Measurements from ENCODE around the gene RSPO3.
"Not testable (repeated sequence)": the region's sequence is repeated elsewhere in the genome, so short reads cannot be mapped to it uniquely, and the experiment has no call there.

RSPO3 gene, protein sequence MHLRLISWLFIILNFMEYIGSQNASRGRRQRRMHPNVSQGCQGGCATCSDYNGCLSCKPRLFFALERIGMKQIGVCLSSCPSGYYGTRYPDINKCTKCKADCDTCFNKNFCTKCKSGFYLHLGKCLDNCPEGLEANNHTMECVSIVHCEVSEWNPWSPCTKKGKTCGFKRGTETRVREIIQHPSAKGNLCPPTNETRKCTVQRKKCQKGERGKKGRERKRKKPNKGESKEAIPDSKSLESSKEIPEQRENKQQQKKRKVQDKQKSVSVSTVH

DNA sequence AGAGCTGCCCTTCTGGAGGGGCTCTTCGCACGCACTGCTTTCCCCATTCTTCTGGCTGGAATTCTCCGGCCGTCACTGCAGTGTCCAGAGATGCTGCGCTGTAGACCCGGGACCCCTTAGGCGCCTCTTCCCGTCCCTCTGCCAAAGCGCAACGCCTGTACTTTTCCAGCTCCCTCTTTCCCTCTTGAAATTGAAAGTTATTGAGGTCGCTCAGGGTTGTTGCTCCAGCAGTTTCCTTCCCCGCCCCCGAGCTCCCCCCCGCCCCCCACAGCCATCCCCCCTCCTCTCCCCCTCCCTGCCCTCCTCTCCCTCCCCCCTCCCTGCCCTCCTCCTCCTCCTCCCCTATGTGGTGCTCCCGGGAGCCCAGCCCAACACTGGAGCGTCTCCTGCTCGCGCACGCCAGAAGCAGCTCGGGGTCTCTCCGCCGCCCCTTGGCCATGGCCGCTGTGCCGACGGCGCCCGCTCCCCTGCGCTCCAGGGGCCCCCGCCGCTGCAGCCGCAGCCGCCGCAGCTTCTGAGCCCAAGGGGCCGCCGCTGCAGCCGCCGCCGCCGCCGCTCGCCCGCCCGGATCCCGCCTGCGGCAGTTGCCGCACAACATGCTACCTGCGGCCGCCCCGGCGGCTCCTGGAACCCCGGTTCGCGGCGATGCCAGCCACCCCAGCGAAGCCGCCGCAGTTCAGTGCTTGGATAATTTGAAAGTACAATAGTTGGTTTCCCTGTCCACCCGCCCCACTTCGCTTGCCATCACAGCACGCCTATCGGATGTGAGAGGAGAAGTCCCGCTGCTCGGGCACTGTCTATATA lies at the start of gene RSPO3:
TSS of gene RSPO3 (plus strand) at position 374 of the 804 bp plus-strand sequence. CDS start 522 bp downstream, outside the sequence.
- DNase-seq (ENCODE audit: low read depth), result no peak

DNA sequence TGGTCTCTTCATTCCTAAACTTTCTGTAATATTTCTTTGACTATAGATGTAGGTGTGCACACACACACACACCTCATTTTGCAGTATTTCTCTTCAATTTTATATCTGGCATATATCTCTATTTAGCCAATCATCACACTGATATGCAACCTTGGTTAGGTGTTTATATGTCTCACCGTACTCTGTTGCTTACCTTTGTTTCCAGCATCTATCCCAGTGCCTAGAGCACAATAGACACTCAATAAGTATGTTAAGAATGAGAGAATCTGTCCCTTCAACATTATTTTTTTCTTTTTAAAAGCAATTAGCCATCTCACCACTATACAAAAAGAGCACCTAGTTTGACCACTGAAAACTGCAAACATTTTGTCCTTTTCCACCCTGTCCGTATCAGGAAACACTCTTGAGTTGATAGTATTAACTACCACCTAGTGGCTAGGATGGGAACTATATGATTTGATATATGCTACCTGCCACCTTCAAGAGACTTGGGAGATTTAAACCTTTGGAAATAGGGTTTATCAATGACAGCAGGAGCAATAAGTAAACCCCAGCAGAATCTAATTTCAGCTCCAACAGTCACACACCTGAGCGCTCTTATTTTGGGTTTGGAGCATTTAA lies 48.7 kb upstream of the RSPO3 start:
- no peak for DNase-seq (ENCODE audit: low read depth)

DNA sequence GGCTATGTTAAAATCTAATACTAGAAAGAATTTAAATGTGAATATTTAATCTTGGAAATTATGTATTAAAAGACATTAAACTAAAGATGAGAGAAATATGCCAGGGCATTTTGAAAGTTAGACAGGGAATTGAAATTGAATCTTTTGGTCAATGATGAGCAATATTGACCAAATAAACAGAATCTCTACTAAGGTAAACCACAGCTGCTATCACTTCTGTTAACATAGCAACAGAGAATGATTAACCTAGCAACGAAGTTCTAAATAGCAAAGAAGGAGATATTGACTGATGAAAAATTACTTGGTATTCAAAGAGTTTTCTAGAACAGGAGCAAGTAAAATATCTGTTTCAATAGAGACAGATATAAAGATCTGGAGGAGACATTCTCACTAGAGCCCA lies 45.2 kb upstream of the RSPO3 start:
- DNase-seq (ENCODE audit: low read depth), result no peak

DNA sequence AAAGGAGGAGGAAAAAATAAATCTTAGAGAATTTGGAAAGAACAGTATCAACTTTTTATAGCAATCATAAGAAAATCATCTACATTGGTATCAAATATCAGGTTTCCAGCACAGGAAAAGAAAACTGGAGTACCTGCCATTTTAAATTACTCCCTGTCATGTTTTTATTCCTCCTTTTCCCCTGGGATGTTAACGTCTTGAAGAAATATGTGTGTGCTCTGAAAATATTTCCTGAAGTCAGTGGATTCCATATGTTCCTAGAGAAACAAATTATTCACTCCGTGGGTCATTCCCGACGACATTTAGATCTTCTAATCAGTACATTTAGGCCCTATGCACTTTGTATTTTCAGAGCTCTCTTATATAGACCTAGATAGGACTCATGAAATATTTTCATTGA lies 42.0 kb upstream of the RSPO3 start:
- DNase-seq (ENCODE audit: low read depth), result no peak

DNA sequence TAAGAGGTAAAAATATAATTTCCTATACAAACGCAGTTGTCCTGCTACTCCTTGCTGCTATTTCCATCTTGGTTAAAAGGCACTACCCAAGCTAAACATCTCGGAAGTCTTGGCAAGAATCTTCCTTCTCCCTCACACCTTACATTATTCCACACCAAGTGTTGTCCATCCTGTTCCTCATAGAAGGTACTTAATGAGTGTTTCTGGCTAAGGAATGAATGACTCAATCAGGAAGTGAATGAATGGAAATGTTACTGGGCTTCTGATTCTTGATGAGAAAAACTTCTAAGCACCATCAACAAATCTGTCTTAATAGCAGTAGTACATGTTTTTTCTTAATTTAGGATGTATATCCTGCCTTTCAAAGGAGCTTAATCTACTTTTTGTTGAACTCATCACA lies 40.6 kb upstream of the RSPO3 start:
- no peak for DNase-seq (ENCODE audit: low read depth)

DNA sequence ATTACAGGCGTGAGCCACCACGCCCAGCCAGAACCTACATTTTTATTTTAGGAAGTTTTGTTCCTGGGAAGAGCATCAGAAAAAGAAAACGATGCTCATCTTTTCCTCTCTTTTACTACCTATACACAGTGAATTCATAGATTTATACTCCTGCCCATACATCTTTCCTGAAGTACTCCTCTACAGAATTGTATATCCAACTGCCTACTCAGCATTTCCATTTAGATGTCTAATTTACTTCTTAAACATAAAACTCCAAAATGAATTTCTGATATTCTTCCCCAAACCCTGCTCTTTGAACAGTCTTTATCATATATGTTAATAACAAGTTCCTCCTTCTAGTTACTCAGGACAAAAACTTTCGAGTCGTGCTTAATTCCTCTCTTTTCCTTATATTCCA lies 39.8 kb upstream of the RSPO3 start:
- no peak for DNase-seq (ENCODE audit: low read depth)

DNA sequence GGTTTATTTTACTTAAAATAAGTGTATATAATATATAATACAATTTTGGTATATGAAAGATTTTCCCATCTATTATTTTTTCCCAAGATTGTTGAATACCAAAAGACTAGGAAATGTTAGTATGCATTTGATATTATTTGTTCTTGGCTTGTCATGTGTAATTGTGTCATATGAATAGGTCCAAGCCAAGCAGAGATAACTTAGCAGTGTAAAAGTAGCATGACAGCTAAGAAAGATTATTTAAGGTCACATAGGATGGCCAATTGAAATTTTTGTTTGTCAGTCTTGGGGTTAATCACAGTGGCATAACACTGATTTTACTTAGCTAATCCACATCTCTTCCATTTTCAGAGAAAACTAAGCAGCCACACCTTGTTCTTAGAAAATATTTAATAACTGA lies 38.8 kb upstream of the RSPO3 start:
- DNase-seq (ENCODE audit: low read depth), result no peak

DNA sequence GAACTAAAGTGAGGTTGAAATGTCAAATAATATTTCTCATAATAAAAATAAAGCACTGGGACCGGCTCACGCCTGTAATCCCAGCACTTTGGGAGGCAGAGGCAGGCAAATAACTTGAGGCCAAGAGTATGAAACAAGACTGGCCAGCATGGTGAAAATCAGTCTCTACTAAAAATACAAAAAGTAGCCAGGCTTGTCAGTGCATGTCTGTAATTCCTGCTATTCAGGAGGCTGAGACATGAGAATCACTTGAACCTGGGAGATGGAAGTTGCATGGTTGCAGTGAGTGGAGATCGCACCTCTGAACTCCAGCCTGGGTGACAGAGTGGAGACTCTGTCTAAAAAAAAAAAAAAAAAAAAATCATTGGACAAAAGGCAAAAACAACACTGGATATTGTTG lies 38.4 kb upstream of the RSPO3 start:
- no peak for DNase-seq (ENCODE audit: low read depth)

DNA sequence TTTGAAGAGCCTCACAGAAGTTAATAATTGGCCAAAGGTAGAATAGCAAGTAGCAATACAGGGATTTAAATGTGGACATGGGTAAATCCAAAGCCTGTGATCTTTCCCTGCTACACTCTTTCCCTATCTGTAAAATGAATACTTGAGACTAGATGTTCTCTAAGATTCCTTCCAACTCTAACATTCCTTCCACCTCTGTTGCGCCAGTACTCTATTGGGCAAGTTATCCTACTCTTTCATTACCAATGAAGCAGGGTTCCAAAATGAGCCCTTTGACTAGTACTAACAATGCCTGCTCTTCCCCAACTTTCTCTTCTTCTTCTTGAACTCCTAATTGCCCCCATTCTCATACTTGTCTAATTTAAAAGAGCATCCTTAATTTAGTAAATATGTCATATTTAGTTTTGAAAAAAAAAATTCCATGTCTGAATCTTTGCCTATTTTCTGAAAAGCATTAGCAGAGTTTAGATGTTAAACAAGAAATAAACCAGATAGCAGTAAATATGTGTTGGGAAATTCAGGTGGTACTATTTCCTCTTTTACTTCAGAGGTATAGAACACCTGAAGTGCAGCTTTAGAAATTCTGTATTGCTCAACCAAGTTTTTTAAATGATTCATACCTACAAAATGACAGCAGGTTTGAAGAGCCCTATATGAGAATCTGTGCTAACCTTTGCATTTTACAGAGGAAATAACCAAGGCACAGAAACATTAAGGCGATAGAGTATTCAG lies 35.1 kb upstream of the RSPO3 start:
- DNase-seq (ENCODE audit: low read depth), result no peak

DNA sequence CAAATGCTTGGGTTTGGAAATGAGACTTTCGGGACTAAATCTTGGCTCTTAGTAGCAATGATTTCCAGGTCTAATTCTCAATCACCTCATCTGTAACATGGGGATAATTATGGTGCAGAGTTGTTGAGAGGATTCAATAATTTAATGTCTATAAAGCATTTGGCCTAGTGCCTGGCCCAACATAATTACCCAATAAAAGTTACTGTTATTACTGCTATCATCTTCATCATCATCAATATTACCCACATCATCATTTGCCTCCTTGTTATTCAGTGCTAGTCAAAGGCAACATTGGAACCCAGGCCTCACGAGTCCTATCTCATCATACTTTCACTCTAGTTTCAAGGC lies 34.5 kb upstream of the RSPO3 start:
- no peak for DNase-seq (ENCODE audit: low read depth)

DNA sequence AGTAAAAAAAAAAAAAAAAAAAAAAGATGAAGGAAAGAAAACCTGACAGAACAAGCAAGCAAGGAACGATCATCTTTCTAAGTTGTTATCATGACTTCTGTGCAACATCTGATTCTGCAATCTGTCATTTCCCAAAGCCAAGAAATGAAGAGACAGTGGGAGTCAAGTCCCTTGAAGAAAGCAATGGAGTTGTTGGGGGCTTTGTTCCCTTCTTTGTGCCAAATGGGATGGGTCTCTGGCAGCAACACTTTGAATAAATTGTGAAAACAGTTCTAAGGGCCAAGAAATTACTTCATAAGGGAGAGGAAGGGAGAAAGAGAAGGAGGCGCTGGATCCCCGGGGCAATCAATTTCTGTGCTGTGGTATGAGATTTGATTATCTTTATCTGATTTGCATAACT lies 33.3 kb upstream of the RSPO3 start:
- DNase-seq (ENCODE audit: low read depth), result no peak

DNA sequence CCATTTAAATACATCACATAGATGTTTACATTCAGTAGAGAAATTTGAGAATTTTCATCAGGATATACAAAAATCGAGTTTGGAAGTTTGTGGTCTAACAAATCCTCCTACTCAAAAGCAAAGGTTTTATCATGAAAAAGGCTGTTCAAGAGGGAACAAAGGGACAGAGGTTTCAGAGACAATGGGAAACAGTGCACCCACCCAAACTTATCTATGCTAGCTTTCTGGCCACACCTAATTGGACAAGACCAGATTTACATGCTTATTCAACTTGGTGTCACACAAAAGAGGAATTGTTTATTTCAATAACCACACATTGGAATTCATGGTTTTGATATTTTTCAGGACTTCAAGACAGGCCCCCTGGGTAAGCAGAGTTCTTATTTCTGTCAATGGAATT lies 28.4 kb upstream of the RSPO3 start:
- no peak for DNase-seq (ENCODE audit: low read depth)

DNA sequence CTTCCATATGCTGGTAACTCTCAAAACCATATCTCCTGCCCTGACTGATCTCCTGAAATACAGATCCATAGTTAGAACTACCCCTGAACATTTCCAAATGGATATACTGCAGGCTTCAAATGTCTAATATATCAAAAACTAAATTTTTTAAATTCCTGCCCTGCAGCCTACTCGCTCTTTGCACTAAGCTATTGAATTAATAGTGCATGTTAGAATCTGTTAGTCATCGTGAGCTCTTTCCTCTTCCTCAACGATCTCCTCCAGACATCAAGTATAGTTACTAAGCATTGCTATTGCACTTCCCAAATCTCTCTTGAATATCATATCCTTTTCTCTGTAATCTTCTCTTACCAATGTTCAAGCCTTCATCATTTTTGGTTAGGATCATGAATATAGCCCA lies 26.0 kb upstream of the RSPO3 start:
- no peak for DNase-seq (ENCODE audit: low read depth)

DNA sequence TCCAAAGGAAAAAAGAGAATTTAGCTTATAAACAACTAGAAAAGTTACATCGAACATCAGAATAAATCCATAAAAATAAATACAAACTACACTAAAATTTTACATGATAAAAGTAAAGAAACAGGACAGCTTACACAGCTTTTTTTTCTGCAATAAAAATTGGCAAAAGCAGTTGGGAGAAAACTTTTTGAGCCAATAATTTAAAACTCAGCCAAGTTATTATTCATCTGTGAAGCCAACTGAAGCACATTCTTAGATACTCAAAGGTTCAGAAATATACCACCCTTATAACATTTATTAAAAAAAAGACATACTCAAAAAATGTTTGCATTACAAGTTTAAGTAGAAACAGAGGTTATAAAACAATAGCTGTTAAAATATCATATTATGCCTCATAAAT lies 23.7 kb upstream of the RSPO3 start:
- DNase-seq (ENCODE audit: low read depth), result no peak

DNA sequence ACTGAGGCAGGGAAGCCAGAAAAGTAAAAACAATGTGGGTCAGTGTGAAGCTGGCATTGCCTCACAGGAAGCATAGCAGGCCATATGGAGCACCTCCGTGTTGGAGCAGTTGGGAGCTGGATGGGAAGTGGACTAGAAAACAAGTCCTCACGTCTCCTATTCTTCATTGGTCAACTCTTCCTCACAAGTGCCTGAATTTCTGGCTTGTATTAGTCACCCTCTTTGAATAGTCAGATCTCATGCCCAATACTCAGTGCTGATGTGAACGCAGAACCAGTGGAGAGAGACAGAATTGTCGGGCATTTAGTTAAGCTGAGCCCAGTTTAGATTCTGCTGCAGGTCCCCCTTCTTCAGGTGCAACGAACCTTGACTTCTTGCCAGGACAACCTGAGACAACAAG lies 22.3 kb upstream of the RSPO3 start:
- no peak for DNase-seq (ENCODE audit: low read depth)

DNA sequence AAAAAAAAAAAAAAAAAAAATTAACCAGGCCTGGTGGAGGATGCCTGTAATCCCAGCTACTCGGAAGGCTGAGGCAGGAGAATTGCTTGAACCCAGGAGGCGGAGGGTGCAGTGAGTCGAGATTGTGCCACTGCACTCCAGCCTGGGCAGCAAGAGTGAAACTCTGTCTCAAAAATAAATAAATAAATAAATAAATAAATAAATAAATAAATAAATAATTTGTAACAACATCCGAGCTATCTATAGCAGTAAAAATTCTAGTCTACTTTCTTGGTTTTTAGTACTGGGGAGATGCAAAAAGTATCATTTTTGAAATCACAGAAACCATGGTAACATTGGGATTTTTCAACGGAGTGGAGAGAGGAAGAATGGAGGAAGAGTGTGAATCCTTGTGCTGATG lies 21.0 kb upstream of the RSPO3 start:
- not testable (repeated sequence) for DNase-seq (ENCODE audit: low read depth)

DNA sequence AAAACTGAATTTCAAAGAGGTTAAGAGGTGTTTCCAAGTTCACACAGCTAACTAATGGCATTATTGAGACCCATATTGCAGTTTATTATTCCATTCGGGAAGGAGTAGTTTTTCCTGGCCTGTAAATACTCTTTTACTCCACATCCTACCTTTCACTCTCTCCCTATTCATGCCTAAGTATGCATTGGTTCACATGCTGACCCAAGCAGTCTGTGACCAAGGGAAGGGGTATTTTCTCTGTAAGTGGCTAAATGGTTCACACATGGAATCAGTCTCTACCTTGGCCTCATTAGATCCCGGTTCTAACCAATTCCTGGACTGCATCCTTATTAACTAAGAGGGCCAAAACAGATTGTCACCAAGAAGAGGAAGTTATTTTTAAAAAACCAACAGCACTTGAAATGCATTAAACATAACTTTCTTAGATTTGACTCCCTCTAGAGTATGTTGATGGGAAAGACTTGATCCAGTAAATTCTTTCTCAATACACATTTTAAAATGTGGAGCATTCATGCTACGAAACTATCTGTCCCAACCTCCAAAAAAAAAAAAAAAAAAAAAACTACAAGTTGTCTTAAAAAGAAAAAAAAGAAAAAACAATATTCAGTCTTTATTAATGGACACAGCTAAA lies 17.8 kb upstream of the RSPO3 start:
- no peak for DNase-seq (ENCODE audit: low read depth)

DNA sequence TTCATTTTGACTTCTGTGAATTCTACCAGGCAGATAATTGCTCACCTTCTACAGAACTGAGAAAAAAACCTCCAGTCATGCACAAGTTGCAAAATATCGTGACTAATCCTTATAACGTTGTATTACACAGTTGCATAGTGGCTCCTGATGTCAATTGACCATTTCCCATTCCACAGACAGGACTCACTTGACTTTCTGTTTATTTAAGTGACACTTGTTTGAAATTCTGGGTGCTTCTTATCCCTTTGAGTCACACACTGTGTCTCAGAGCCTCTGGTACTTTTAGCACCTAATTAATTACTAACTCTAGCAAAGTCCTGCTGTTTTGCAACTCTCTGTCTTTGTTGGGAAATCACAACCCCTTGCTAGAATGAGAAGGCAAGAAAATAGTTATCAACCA lies 16.2 kb upstream of the RSPO3 start:
- no peak for DNase-seq (ENCODE audit: low read depth)

DNA sequence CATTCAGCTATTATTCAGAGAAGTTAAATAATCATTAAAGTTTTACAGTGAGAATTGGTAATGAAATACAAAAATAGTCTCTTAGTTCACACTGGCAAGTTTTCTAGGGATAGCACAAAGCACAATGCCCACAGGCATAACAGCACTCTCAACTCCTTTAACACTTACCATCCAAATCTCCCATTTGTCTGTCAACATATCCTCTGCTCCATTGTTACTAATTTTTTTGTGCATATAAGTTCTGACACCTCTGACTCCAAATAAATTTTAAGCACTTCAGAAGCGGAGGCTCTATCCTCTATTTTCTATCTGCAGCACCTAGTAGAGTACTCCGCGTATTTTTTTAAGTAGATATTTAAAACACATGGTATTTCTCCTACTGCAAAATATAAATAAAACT lies 15.6 kb upstream of the RSPO3 start:
- DNase-seq (ENCODE audit: low read depth), result no peak

DNA sequence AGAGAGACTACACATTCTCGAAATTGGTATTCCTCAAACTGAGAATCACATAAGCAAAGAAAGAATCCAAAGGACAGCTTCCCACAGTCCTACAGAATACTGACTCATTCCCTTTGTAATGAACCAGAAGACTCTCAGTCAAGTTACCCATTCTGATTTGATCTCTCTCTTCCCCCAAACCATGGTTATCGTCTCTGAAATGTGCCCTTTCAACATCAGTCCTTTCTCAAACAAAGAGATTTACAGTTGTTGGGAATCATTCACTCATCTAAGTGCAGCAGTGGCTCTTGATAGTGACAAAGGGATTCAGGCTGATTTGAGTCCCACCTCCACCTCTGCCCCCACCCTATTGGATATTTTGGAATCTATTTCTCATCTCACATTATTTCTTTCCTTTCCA lies 15.0 kb upstream of the RSPO3 start:
- no peak for DNase-seq (ENCODE audit: low read depth)

DNA sequence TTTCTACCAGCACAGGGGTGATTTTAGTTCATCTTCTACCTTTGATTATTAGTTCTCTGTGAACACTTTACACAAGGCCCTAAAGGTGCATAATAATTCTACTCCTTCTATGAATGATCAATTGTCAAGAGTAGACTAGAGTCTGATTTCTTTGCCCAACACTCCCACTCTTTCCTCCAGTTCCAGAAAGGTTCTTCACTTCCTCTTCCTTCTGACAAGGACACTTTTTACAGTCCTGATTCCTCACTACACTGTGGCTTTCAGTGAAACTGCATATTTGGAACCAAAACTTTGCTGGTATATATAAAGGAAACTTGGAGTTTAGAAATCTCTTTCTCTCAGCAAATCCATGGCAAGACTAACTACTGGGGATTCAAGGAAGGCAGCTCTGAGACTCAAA lies 10.6 kb upstream of the RSPO3 start:
- DNase-seq (ENCODE audit: low read depth), result no peak

DNA sequence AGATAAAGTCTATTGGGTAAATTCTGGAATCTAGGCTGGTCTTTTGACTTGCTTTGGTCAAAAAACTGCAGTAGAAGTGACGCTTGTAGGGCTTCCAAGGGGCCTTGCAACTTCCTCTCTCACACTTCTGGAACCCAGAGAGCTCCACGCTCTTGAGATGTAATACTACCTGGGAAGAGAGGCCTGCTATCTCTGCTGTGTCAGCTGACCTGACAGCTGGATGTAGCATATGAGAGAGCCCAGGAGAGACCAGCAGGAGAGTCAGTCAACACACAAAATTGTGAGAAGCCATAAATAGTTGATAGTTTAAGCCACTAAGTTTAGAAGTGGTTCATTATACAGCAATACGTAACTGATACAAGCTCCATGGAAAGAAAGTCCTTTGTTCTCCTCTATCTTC lies 7.8 kb upstream of the RSPO3 start:
- no peak for DNase-seq (ENCODE audit: low read depth)

Measured in stimulated activated CD8-positive, alpha-beta memory T cell treated with anti-CD3 and anti-CD28 coated beads, Interleukin-12 subunit alpha, Interleukin-12 subunit beta, amount 100 ng/mL, for 4 hours (primary cell).